HG02885 (cell line): Measurements from ENCODE around the gene ANG.
"Not testable (repeated sequence)": the region's sequence is repeated elsewhere in the genome, so short reads cannot be mapped to it uniquely, and the experiment has no call there.

Experiments used
- ATAC-seq: cut with Tn5 transposase; IDR thresholded peaks from one replicate; pipeline ENCODE4 v1.9.1; 2021; ENCODE audit warnings: mild to moderate bottlenecking; ENCODE audit not compliant: unreplicated experiment, poor library complexity

Gene ANG

GRCh38 chr14:20696764-20697163, 8.2 kb downstream of the ANG start:
- ATAC-seq = no peak

- no peak for ATAC-seq
These were observed 8.9 kb downstream of the ANG start for GRCh38 chr14:20697273-20698017.

- ATAC-seq = no peak
These were observed 9.4 kb downstream of the ANG start for GRCh38 chr14:20698018-20698329.

GRCh38 chr14:20698934-20699333, 10.4 kb downstream of the ANG start:
- ATAC-seq = no peak

- ATAC-seq = no peak
These were observed 11.4 kb downstream of the ANG start for GRCh38 chr14:20699931-20700330.

- ATAC-seq = not testable (repeated sequence)
These were observed 12.4 kb downstream of the ANG start for GRCh38 chr14:20700965-20701364.

GRCh38 chr14:20706657-20707355, 18.2 kb downstream of the ANG start:
- ATAC-seq = no peak

- no peak for ATAC-seq
These were observed 19.1 kb downstream of the ANG start for GRCh38 chr14:20707622-20708021.

GRCh38 chr14:20711261-20711660, 22.7 kb downstream of the ANG start:
- no peak for ATAC-seq

GRCh38 chr14:20711685-20712084, 23.1 kb downstream of the ANG start:
- ATAC-seq = no peak

- no peak for ATAC-seq
These were observed 24.3 kb downstream of the ANG start for GRCh38 chr14:20712904-20713303.

GRCh38 chr14:20714593-20715250, 26.2 kb downstream of the ANG start:
- no peak for ATAC-seq

GRCh38 chr14:20719777-20720176, 31.2 kb downstream of the ANG start:
- ATAC-seq = no peak

- no peak for ATAC-seq
These were observed 32.2 kb downstream of the ANG start for GRCh38 chr14:20720741-20721140.

- no peak for ATAC-seq
These were observed 33.5 kb downstream of the ANG start for GRCh38 chr14:20722016-20722415.

- ATAC-seq = no peak
These were observed 34.9 kb downstream of the ANG start for GRCh38 chr14:20723488-20723887.

GRCh38 chr14:20726121-20726520, 37.6 kb downstream of the ANG start:
- ATAC-seq = not testable (repeated sequence)

GRCh38 chr14:20726531-20726930, 38.0 kb downstream of the ANG start:
- no peak for ATAC-seq

GRCh38 chr14:20730891-20731290, 42.3 kb downstream of the ANG start:
- ATAC-seq = no peak

GRCh38 chr14:20732477-20732876, 43.9 kb downstream of the ANG start:
- no peak for ATAC-seq

- ATAC-seq = no peak
These were observed 44.5 kb downstream of the ANG start for GRCh38 chr14:20732979-20733635.
